CD4-positive, alpha-beta T cell (primary cell): ENCODE results near the gene FRMD4B. TPM values are rescaled to one million over a fixed set of nuclear protein-coding genes. Genes with fewer than 3 reads are reported as not detected.

ENCODE experiments used
- ATAC-seq: fragments of 200-7000 bp; cut with Tn5 transposase; one replicate; pipeline ENCODE4 v1.10.0; 2022; ENCODE audit warnings: mild to moderate bottlenecking; ENCODE audit not compliant: poor library complexity
- CTCF ChIA-PET: fragments of 350-600 bp; sonication (Branson Sonifier 250); formaldehyde crosslinking; loops from one replicate; lab custom pipeline; 2021; ENCODE audit warnings: antibody characterized with exemption, inconsistent platforms; lab: Charles Lee
- POLR2A ChIA-PET: fragments of 350-600 bp; sonication (Branson Sonifier 250); formaldehyde crosslinking; loops from one replicate; lab custom pipeline; 2021; ENCODE audit warnings: antibody characterized with exemption, inconsistent platforms; lab: Charles Lee
- DNase-seq, 14 experiments: peaks; one replicate each; pipeline ENCODE4 v3.0.0-alpha.2; 2013 to 2020; ENCODE audit warnings: mixed read lengths in 2 of 14
- H3K27ac ChIP-seq, 2 donors: one replicate each; pipeline versions ENCODE4 v1.5.1 to v1.7.0; 2013; ENCODE audit warnings: low read length in 2 of 2, low read depth in 1 of 2, mild to moderate bottlenecking in 1 of 2
- H3K27me3 ChIP-seq, 2 experiments: 1 replicate in 1 of 2; 2 replicates in 1 of 2; pipeline versions ENCODE4 v1.6.1 to v1.7.0; 2013; ENCODE audit warnings: low read length in 2 of 2, control low read depth in 1 of 2, mild to moderate bottlenecking in 1 of 2, moderate library complexity in 1 of 2; ENCODE audit not compliant: insufficient read depth in 2 of 2, control insufficient read depth in 1 of 2
- H3K36me3 ChIP-seq: one replicate; pipeline ENCODE4 v1.6.1; 2013; ENCODE audit warnings: low read length, control low read depth; ENCODE audit not compliant: insufficient read depth
- H3K4me1 ChIP-seq: one replicate; pipeline ENCODE4 v1.6.1; 2013; ENCODE audit warnings: low read length, control low read depth; ENCODE audit not compliant: insufficient read depth
- H3K4me3 ChIP-seq: one replicate; pipeline ENCODE4 v1.5.1; 2013; ENCODE audit warnings: mild to moderate bottlenecking, low read length, moderate library complexity
- H3K9me3 ChIP-seq, 2 experiments: 1 replicate in 1 of 2; 2 replicates in 1 of 2; pipeline versions ENCODE4 v1.6.1 to v1.7.0; 2013; ENCODE audit warnings: low read length in 2 of 2, mild to moderate bottlenecking in 2 of 2, control low read depth in 1 of 2, moderate library complexity in 1 of 2; ENCODE audit not compliant: control insufficient read depth in 1 of 2, insufficient read depth in 1 of 2
- H3K27ac Mint-ChIP-seq: one replicate; pipeline ENCODE4 v1.8.0; 2020; ENCODE audit warnings: mixed read lengths
- H3K27me3 Mint-ChIP-seq: one replicate; pipeline ENCODE4 v1.8.0; 2021; ENCODE audit warnings: mixed read lengths
- H3K36me3 Mint-ChIP-seq: one replicate; pipeline ENCODE4 v1.8.0; 2021; ENCODE audit warnings: low read depth, mixed read lengths
- H3K4me1 Mint-ChIP-seq: one replicate; pipeline ENCODE4 v1.8.0; 2021; ENCODE audit warnings: low read depth, mixed read lengths
- H3K4me3 Mint-ChIP-seq: one replicate; pipeline ENCODE4 v1.8.0; 2020; ENCODE audit warnings: mild to moderate bottlenecking, mixed read lengths
- H3K9me3 Mint-ChIP-seq: one replicate; pipeline ENCODE4 v1.8.0; 2020; ENCODE audit warnings: mixed read lengths
- CTCF ChIP-seq: fragments of 200-600 bp; IDR thresholded peaks from one replicate; pipeline ENCODE4 v1.8.0; 2022; ENCODE audit warnings: antibody characterized with exemption, mild to moderate bottlenecking
- intact Hi-C, 2 experiments: fragments of 100-400 bp; cut with DNase I in 1 of 2; cut with micrococcal nuclease in 1 of 2; formaldehyde crosslinking; loops; one replicate each; pipeline versions ENCODE4 v1.15.1 to v1.9.0; 2023 to 2025; cut with DNase I, micrococcal nuclease
- total RNA-seq, 174 experiments: library from RNA in 2 of 174; stranded (reverse) in 2 of 174; gene quantifications; one replicate each; pipeline ENCODE4 v1.2.3 and lab custom pipeline; 2021 to 2026

The FRMD4B gene
- total RNA-seq, 2 experiments from 2014 or later: 5.5 to 7.7 TPM

DNA sequence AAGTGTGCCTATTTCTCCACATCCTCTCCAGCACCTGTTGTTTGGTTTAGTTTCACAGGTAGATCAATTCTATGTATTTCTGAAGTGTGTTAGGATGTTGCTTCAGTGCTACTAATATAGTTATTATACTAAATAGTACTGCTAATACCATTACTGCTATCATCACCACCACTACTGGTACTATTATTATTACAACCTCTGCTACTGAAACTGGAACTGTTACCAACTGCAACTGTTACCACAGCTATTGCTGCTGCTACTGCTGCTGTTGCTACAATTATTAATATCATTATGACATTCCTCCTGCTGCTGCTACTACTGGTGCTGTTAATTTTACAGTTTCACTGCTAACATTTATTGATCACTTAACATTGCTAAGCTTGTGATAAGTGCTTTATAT is 255.2 kb downstream of the FRMD4B start:
- ChIA-PET POLR2A (no interaction called here), CTCF (no interaction called here)
- no peaks in the 10 kb centered on the region for H3K27me3 ChIP-seq
- Mint-ChIP-seq H3K27ac (no peak overlapping the region), H3K36me3 (no peaks in the 10 kb centered on the region), H3K4me1 (no peaks in the 10 kb centered on the region), H3K9me3 (no peaks in the 10 kb centered on the region), H3K27me3 (no peaks in the 10 kb centered on the region), H3K4me3 (no peak overlapping the region)
- H3K27ac ChIP-seq: no peak overlapping the region
- no peaks in the 10 kb centered on the region for H3K4me1 ChIP-seq
- no peak for TF ChIP-seq CTCF
- ATAC-seq (no peak), DNase-seq (no peak)
- no peak overlapping the region for H3K4me3 ChIP-seq
- H3K9me3 ChIP-seq: no peaks in the 10 kb centered on the region
- intact Hi-C loops: no loop called here
- H3K36me3 ChIP-seq: no peaks in the 10 kb centered on the region

GRCh38 chr3:69129531-69129930 is 256.4 kb downstream of the FRMD4B start:
- no peak overlapping the region for H3K27ac ChIP-seq
- Mint-ChIP-seq H3K9me3 (no peaks in the 10 kb centered on the region), H3K4me3 (no peak overlapping the region), H3K4me1 (no peaks in the 10 kb centered on the region), H3K36me3 (no peaks in the 10 kb centered on the region), H3K27me3 (no peaks in the 10 kb centered on the region), H3K27ac (no peak overlapping the region)
- ATAC-seq (no peak), DNase-seq (no peak)
- no peak for TF ChIP-seq CTCF
- CTCF ChIA-PET: interaction anchor here (1.6 kb wide), 1 partner anchor 9 kb away, joined by 4 read pairs; no protein-coding TSS in a partner anchor
- H3K27me3 ChIP-seq: no peaks in the 10 kb centered on the region
- H3K4me3 ChIP-seq: no peak overlapping the region
- no peaks in the 10 kb centered on the region for H3K9me3 ChIP-seq
- no peaks in the 10 kb centered on the region for H3K36me3 ChIP-seq
- no peaks in the 10 kb centered on the region for H3K4me1 ChIP-seq
- intact Hi-C loops: no loop called here
- POLR2A ChIA-PET: no interaction called here

GRCh38 chr3:69128509-69128908 is 257.4 kb downstream of the FRMD4B start:
- Histone ChIP-seq H3K9me3 (no peaks in the 10 kb centered on the region), H3K36me3 (no peaks in the 10 kb centered on the region), H3K4me3 (no peak overlapping the region), H3K4me1 (no peaks in the 10 kb centered on the region), H3K27ac (no peak overlapping the region), H3K27me3 (no peaks in the 10 kb centered on the region)
- intact Hi-C loops: no loop called here
- no peak for TF ChIP-seq CTCF
- DNase-seq (no peak), ATAC-seq (no peak)
- H3K36me3 Mint-ChIP-seq: no peaks in the 10 kb centered on the region
- no peaks in the 10 kb centered on the region for H3K9me3 Mint-ChIP-seq
- no peaks in the 10 kb centered on the region for H3K4me1 Mint-ChIP-seq
- H3K27me3 Mint-ChIP-seq: no peaks in the 10 kb centered on the region
- ChIA-PET CTCF (interaction anchor here (0.6 to 1.6 kb wide), 2 partner anchors 8 to 129 kb away, joined by 3 to 4 read pairs; no protein-coding TSS in a partner anchor), POLR2A (no interaction called here)
- H3K27ac Mint-ChIP-seq: no peak overlapping the region
- H3K4me3 Mint-ChIP-seq: no peak overlapping the region
